Keratinocyte (primary cell): Measurements from ENCODE around the gene MTHFD2. TPM values are rescaled to one million over a fixed set of nuclear protein-coding genes. Genes with fewer than 3 reads are reported as not detected.

Source experiments
- DNase-seq: peaks from one replicate; pipeline ENCODE4 v3.0.0-alpha.2; 2011; ENCODE audit warnings: low read depth, missing footprints, low spot score
- FAIRE-seq: peaks from 2 replicates; lab custom pipeline; 2011; peaks lifted over from hg19 to GRCh38; lab: Jason Lieb, UNC
- H2AFZ ChIP-seq: 2 replicates; pipeline ENCODE4 v1.6.0; 2012; ENCODE audit warnings: low read length, control low read depth, inconsistent platforms; ENCODE audit not compliant: control insufficient read depth
- H3K27ac ChIP-seq: 2 replicates; pipeline ENCODE4 v1.5.1; 2011; ENCODE audit warnings: low read length; ENCODE audit not compliant: control insufficient read depth, insufficient read depth
- H3K27me3 ChIP-seq: 3 replicates; pipeline ENCODE4 v1.6.0; 2011; ENCODE audit warnings: low read length; ENCODE audit not compliant: control insufficient read depth, insufficient read depth; ENCODE audit errors: extremely low read depth
- H3K36me3 ChIP-seq, 2 experiments: 2 replicates in 1 of 2; 3 replicates in 1 of 2; pipeline ENCODE4 v1.5.1; 2011; ENCODE audit warnings: low read length in 2 of 2, mild to moderate bottlenecking in 1 of 2; ENCODE audit not compliant: control insufficient read depth in 2 of 2, insufficient read depth in 2 of 2; ENCODE audit errors: extremely low read depth in 1 of 2
- H3K4me1 ChIP-seq: 3 replicates; pipeline ENCODE4 v1.5.1; 2011; ENCODE audit warnings: low read length; ENCODE audit not compliant: control insufficient read depth, insufficient read depth; ENCODE audit errors: extremely low read depth
- H3K4me2 ChIP-seq: 3 replicates; pipeline ENCODE4 v1.6.0; 2011; ENCODE audit warnings: low read depth, low read length; ENCODE audit not compliant: control insufficient read depth, insufficient read depth; ENCODE audit errors: extremely low read depth
- H3K4me3 ChIP-seq, 3 experiments: fragments of 200-600 bp in 1 of 3; sonication (generic) in 1 of 3; 2 replicates in 2 of 3; 3 replicates in 1 of 3; pipeline ENCODE4 v1.5.1; 2011 to 2016; ENCODE audit warnings: low read length in 3 of 3, mild to moderate bottlenecking in 3 of 3, control low read depth in 2 of 3, inconsistent platforms in 1 of 3, low read depth in 1 of 3, mixed read lengths in 1 of 3, mixed run types in 1 of 3, moderate library complexity in 1 of 3; ENCODE audit not compliant: control insufficient read depth in 2 of 3, insufficient read depth in 2 of 3; ENCODE audit errors: extremely low read depth in 1 of 3
- H3K79me2 ChIP-seq: 2 replicates; pipeline ENCODE4 v1.6.0; 2012; ENCODE audit warnings: low read length; ENCODE audit not compliant: control insufficient read depth, insufficient read depth
- H3K9ac ChIP-seq: 3 replicates; pipeline ENCODE4 v1.6.0; 2011; ENCODE audit warnings: low read length; ENCODE audit not compliant: control insufficient read depth, insufficient read depth; ENCODE audit errors: extremely low read depth
- H3K9me1 ChIP-seq: 3 replicates; pipeline ENCODE4 v1.6.0; 2011; ENCODE audit warnings: low read length; ENCODE audit not compliant: control insufficient read depth, insufficient read depth; ENCODE audit errors: extremely low read depth
- H3K9me3 ChIP-seq: 2 replicates; pipeline ENCODE4 v1.5.1; 2012; ENCODE audit warnings: low read depth, low read length; ENCODE audit not compliant: control insufficient read depth
- H4K20me1 ChIP-seq: 3 replicates; pipeline ENCODE4 v1.6.0; 2011; ENCODE audit warnings: low read length; ENCODE audit not compliant: control insufficient read depth, insufficient read depth; ENCODE audit errors: extremely low read depth
- CTCF ChIP-seq, 3 experiments: IDR thresholded peaks in 1 of 3; conservative IDR thresholded peaks in 1 of 3; optimal IDR thresholded peaks in 1 of 3; 2 replicates in 2 of 3; 3 replicates in 1 of 3; pipeline versions ENCODE3 to v1.5.1; 2011; ENCODE audit warnings: low read length in 3 of 3, mild to moderate bottlenecking in 3 of 3, moderate library complexity in 2 of 3, control low read depth in 1 of 3, inconsistent platforms in 1 of 3; ENCODE audit not compliant: insufficient read depth in 2 of 3; ENCODE audit errors: extremely low read depth in 1 of 3
- EZH2 ChIP-seq: IDR thresholded peaks from one replicate; pipeline ENCODE4 v1.6.1; 2012; ENCODE audit warnings: inconsistent platforms, mild to moderate bottlenecking, low read length, moderate library complexity
- dilution Hi-C: fragments of 300-500 bp; cut with MboI; formaldehyde crosslinking; loops from one replicate; pipeline ENCODE4 v1.7.0; 2020; ENCODE audit warnings: low sequenced_read_pairs; ENCODE audit not compliant: extremely low pct_ligation_motif_present
- polyA plus RNA-seq, 5 experiments: library from polyadenylated mRNA; depleted of rRNA in 3 of 5; stranded (reverse) in 3 of 5; stranded (forward) in 1 of 5; unstranded in 1 of 5; fragments of >200 nt; gene quantifications; 1 replicate in 1 of 5; 2 replicates in 3 of 5; 3 replicates in 1 of 5; pipeline versions ENCODE4 v1.2.1 to v1.2.3, GENCODE V29; 2011 to 2012; ENCODE audit warnings: missing spikeins in 2 of 5, low read depth in 1 of 5, low replicate concordance in 1 of 5

Gene MTHFD2
- polyA plus RNA-seq, 1 donor (not counting 4 experiments of a cell fraction or from before 2014, with no cell fraction given), result 114 TPM

- DNase-seq (no peak), FAIRE-seq (no peak)
- Histone ChIP-seq H3K4me1 (peaks cover 45% of the 10 kb centered on the region), H4K20me1 (peaks cover 30% of the 10 kb centered on the region), H3K4me2 (peak overlapping the region; percentile 78), H3K27ac (no peak overlapping the region), H3K4me3 (no peak overlapping the region), H3K27me3 (no peaks in the 10 kb centered on the region), H3K9ac (no peak overlapping the region), H3K9me3 (no peaks in the 10 kb centered on the region), H3K9me1 (peaks cover 2% of the 10 kb centered on the region), H3K36me3 (peaks cover 6 to 30% of the 10 kb centered on the region in 2 experiments), H3K79me2 (peaks cover 81% of the 10 kb centered on the region), H2AFZ (no peak overlapping the region)
- dilution Hi-C loops, result no loop called here
- TF ChIP-seq EZH2 (no peak), CTCF (optimal IDR thresholded peaks at IDR 0.05 in 1 of 3, IDR thresholded peaks at IDR 0.05 in 1 of 3, conservative IDR thresholded peaks at IDR 0.05 in 1 of 3; ENCODE audit: extremely low read depth in 1 of 3, insufficient read depth in 2 of 3, low read length in 3 of 3) (no peak)
These were observed 3.2 kb downstream of the MTHFD2 start for GRCh38 chr2:74201596-74201995.

GRCh38 chr2:74204436-74204835 is 6.0 kb downstream of the MTHFD2 start:
- Histone ChIP-seq H3K9me1 (peaks cover 2% of the 10 kb centered on the region), H3K79me2 (peaks cover 90% of the 10 kb centered on the region), H3K36me3 (peaks cover 13 to 40% of the 10 kb centered on the region in 2 experiments), H3K9ac (no peak overlapping the region), H3K4me3 (no peak overlapping the region), H3K9me3 (no peaks in the 10 kb centered on the region), H2AFZ (no peak overlapping the region), H3K4me1 (peaks cover 40% of the 10 kb centered on the region), H3K4me2 (no peak overlapping the region), H3K27me3 (no peaks in the 10 kb centered on the region), H4K20me1 (peaks cover 30% of the 10 kb centered on the region), H3K27ac (no peak overlapping the region)
- DNase-seq (no peak), FAIRE-seq (no peak)
- dilution Hi-C loops, result no loop called here
- TF ChIP-seq CTCF (optimal IDR thresholded peaks at IDR 0.05 in 1 of 3, IDR thresholded peaks at IDR 0.05 in 1 of 3, conservative IDR thresholded peaks at IDR 0.05 in 1 of 3; ENCODE audit: extremely low read depth in 1 of 3, insufficient read depth in 2 of 3, low read length in 3 of 3) (no peak), EZH2 (no peak)
